H9 (cell line): ENCODE results near the gene SLC2A5. TPM values are rescaled to one million over a fixed set of nuclear protein-coding genes. Genes with fewer than 3 reads are reported as not detected.

Experiments used
- DNase-seq: peaks from one replicate; pipeline ENCODE4 v3.0.0-alpha.2; 2017
- H2AFZ ChIP-seq: one replicate; pipeline ENCODE4 v1.6.1; 2013; ENCODE audit warnings: mild to moderate bottlenecking, low read length, control low read depth, moderate library complexity
- H2AK5ac ChIP-seq: 2 replicates; pipeline ENCODE4 v1.6.1; 2013; ENCODE audit warnings: low read length, control low read depth, mixed read lengths; ENCODE audit not compliant: insufficient read length
- H2BK120ac ChIP-seq: one replicate; pipeline ENCODE4 v1.6.1; 2013; ENCODE audit warnings: low read depth, mild to moderate bottlenecking, low read length, control low read depth, inconsistent platforms; ENCODE audit not compliant: poor library complexity, severe bottlenecking
- H2BK12ac ChIP-seq: 2 replicates; pipeline ENCODE4 v1.6.1; 2013; ENCODE audit warnings: low read length, control low read depth, mixed read lengths, low read depth; ENCODE audit not compliant: insufficient read length
- H2BK15ac ChIP-seq: 2 replicates; pipeline ENCODE4 v1.6.1; 2013; ENCODE audit warnings: low read depth, low read length, control low read depth
- H2BK20ac ChIP-seq: one replicate; pipeline ENCODE4 v1.6.1; 2013; ENCODE audit warnings: low read depth, mild to moderate bottlenecking, low read length, control low read depth, inconsistent platforms; ENCODE audit not compliant: poor library complexity, severe bottlenecking
- H2BK5ac ChIP-seq: 2 replicates; pipeline ENCODE4 v1.6.1; 2013; ENCODE audit warnings: low read length, control low read depth, mixed read lengths; ENCODE audit not compliant: insufficient read length
- H3K14ac ChIP-seq: 2 replicates; pipeline ENCODE4 v1.6.1; 2013; ENCODE audit warnings: low read length, control low read depth; ENCODE audit not compliant: insufficient read depth
- H3K18ac ChIP-seq: 2 replicates; pipeline ENCODE4 v1.6.1; 2013; ENCODE audit warnings: low read depth, mild to moderate bottlenecking, mixed read lengths, low read length, control low read depth; ENCODE audit not compliant: insufficient read length
- H3K23ac ChIP-seq: 2 replicates; pipeline ENCODE4 v1.6.1; 2013; ENCODE audit warnings: low read length, control low read depth, mixed read lengths, low read depth; ENCODE audit not compliant: insufficient read length
- H3K23me2 ChIP-seq: 2 replicates; pipeline ENCODE4 v1.6.1; 2013; ENCODE audit warnings: low read depth, mild to moderate bottlenecking, mixed read lengths, low read length, control low read depth; ENCODE audit not compliant: insufficient read length, poor library complexity, severe bottlenecking
- H3K27ac ChIP-seq: 2 replicates; pipeline ENCODE4 v1.5.1; 2013; ENCODE audit warnings: low read length, control low read depth, mixed read lengths, low read depth; ENCODE audit not compliant: insufficient read length
- H3K27me3 ChIP-seq: 2 replicates; pipeline ENCODE4 v1.6.1; 2013; ENCODE audit warnings: low read length, control low read depth, inconsistent platforms; ENCODE audit not compliant: insufficient read depth
- H3K4ac ChIP-seq: 2 replicates; pipeline ENCODE4 v1.6.1; 2013; ENCODE audit warnings: low read depth, mild to moderate bottlenecking, control low read depth, inconsistent platforms, low read length, moderate library complexity
- H3K4me1 ChIP-seq: 2 replicates; pipeline ENCODE4 v1.6.1; 2013; ENCODE audit warnings: low read length, control low read depth, inconsistent platforms; ENCODE audit not compliant: insufficient read depth
- H3K4me2 ChIP-seq: 2 replicates; pipeline ENCODE4 v1.6.1; 2013; ENCODE audit warnings: low read length, control low read depth, mixed read lengths; ENCODE audit not compliant: insufficient read length, insufficient read depth
- H3K56ac ChIP-seq: 2 replicates; pipeline ENCODE4 v1.6.1; 2013; ENCODE audit warnings: low read depth, mild to moderate bottlenecking, mixed read lengths, low read length, control low read depth; ENCODE audit not compliant: insufficient read length
- H3K79me1 ChIP-seq: 2 replicates; pipeline ENCODE4 v1.6.1; 2013; ENCODE audit warnings: low read depth, mild to moderate bottlenecking, moderate library complexity, low read length, control low read depth, inconsistent platforms; ENCODE audit not compliant: insufficient read depth, poor library complexity, severe bottlenecking
- H3K79me2 ChIP-seq: 2 replicates; pipeline ENCODE4 v1.6.1; 2013; ENCODE audit warnings: low read length, control low read depth, inconsistent platforms; ENCODE audit not compliant: insufficient read depth
- H3K9ac ChIP-seq: 2 replicates; pipeline ENCODE4 v1.6.1; 2013; ENCODE audit warnings: low read length, control low read depth, mixed read lengths; ENCODE audit not compliant: insufficient read length; ENCODE audit errors: extremely low read depth
- H3K9me3 ChIP-seq: one replicate; pipeline ENCODE4 v1.6.1; 2013; ENCODE audit warnings: low read depth, low read length, inconsistent platforms; ENCODE audit not compliant: control insufficient read depth
- H3T11ph ChIP-seq: one replicate; pipeline ENCODE4 v1.6.1; 2013; ENCODE audit warnings: mild to moderate bottlenecking, low read length, control low read depth, inconsistent platforms
- H4K20me1 ChIP-seq: one replicate; pipeline ENCODE4 v1.6.1; 2013; ENCODE audit not compliant: control insufficient read depth, insufficient read length, insufficient read depth
- H4K5ac ChIP-seq: 2 replicates; pipeline ENCODE4 v1.6.1; 2013; ENCODE audit warnings: low read depth, mild to moderate bottlenecking, mixed read lengths, low read length, control low read depth; ENCODE audit not compliant: insufficient read length
- H4K8ac ChIP-seq: replicated peaks from 2 replicates; pipeline ENCODE4 v1.6.1; 2013; ENCODE audit warnings: low read length, control low read depth, mixed read lengths, low read depth; ENCODE audit not compliant: insufficient read length
- H4K91ac ChIP-seq: 2 replicates; pipeline ENCODE4 v1.6.1; 2013; ENCODE audit warnings: low read depth, mild to moderate bottlenecking, moderate library complexity, mixed read lengths, low read length, control low read depth; ENCODE audit not compliant: insufficient read length
- H3K27ac Mint-ChIP-seq, 3 experiments: 2 replicates in 2 of 3; 3 replicates in 1 of 3; pipeline ENCODE4 v1.8.0; 2020 to 2021; ENCODE audit warnings: mixed read lengths in 3 of 3, mild to moderate bottlenecking in 1 of 3, moderate library complexity in 1 of 3
- H3K27me3 Mint-ChIP-seq: 2 replicates; pipeline ENCODE4 v1.8.0; 2021; ENCODE audit warnings: low read depth, mild to moderate bottlenecking, moderate library complexity, mixed read lengths
- H3K36me3 Mint-ChIP-seq, 3 experiments: 2 replicates in 2 of 3; 3 replicates in 1 of 3; pipeline ENCODE4 v1.8.0; 2020 to 2021; ENCODE audit warnings: low read depth in 3 of 3, mixed read lengths in 3 of 3; ENCODE audit not compliant: insufficient read depth in 1 of 3
- H3K4me1 Mint-ChIP-seq, 2 experiments: 2 replicates each; pipeline ENCODE4 v1.8.0; 2020; ENCODE audit warnings: mixed read lengths in 2 of 2
- H3K4me3 Mint-ChIP-seq, 2 experiments: 2 replicates in 1 of 2; 3 replicates in 1 of 2; pipeline ENCODE4 v1.8.0; 2020 to 2021; ENCODE audit warnings: mild to moderate bottlenecking in 2 of 2, mixed read lengths in 2 of 2, moderate library complexity in 1 of 2
- H3K9me3 Mint-ChIP-seq, 2 experiments: 2 replicates in 1 of 2; 3 replicates in 1 of 2; pipeline ENCODE4 v1.8.0; 2020; ENCODE audit warnings: mild to moderate bottlenecking in 2 of 2, mixed read lengths in 2 of 2, moderate library complexity in 1 of 2
- CTCF ChIP-seq: fragments of 200-600 bp; sonication (generic); conservative IDR thresholded peaks from 3 replicates; pipeline ENCODE4 v1.8.0; 2021; ENCODE audit warnings: antibody characterized with exemption, mild to moderate bottlenecking
- WGBS: extraction: QIAGEN DNeasy Blood & Tissue Kit; methylation state at CpG from one replicate; pipeline ENCODE4 v1.1.7; 2013; ENCODE audit warnings: missing lambda C conversion rate, low lambda C conversion rate, mixed read lengths; ENCODE audit not compliant: insufficient read length; ENCODE audit errors: extremely low coverage; 5-methylcytosine and 5-hydroxymethylcytosine counted together
- total RNA-seq: library from RNA; stranded (reverse); gene quantifications from 2 replicates; pipeline ENCODE4 v1.2.1, GENCODE V29; 2021

The SLC2A5 gene
- total RNA-seq, 1 experiment from 2014 or later, result not detected

GRCh38 chr1:9071554-9072235, 2.3 kb upstream of the SLC2A5 start:
- Histone ChIP-seq H3K79me2 (no peaks in the 10 kb centered on the region), H3K27me3 (no peaks in the 10 kb centered on the region), H4K91ac (no peak overlapping the region), H2BK20ac (no peak overlapping the region), H4K5ac (no peak overlapping the region), H4K20me1 (no peaks in the 10 kb centered on the region), H2BK5ac (no peak overlapping the region), H3T11ph (no peak overlapping the region), H3K4me1 (no peaks in the 10 kb centered on the region; the same call in 1 of the 2 replicates), H3K9me3 (no peaks in the 10 kb centered on the region), H3K27ac (no peak overlapping the region), H3K18ac (no peak overlapping the region), H2AK5ac (no peak overlapping the region), H3K14ac (no peak overlapping the region), H3K79me1 (no peaks in the 10 kb centered on the region), H2BK120ac (no peak overlapping the region), H3K4me2 (no peak overlapping the region), H3K23ac (no peak overlapping the region), H2BK12ac (no peak overlapping the region), H3K23me2 (no peaks in the 10 kb centered on the region), H2AFZ (no peak overlapping the region), H4K8ac (no peak overlapping the region), H2BK15ac (no peak overlapping the region), H3K9ac (no peak overlapping the region), H3K56ac (no peak overlapping the region), H3K4ac (no peak overlapping the region)
- no peak for DNase-seq
- no peaks in the 10 kb centered on the region for H3K9me3 Mint-ChIP-seq
- no CpG with 5 or more reads among the region's 50 CpGs for WGBS
- H3K4me3 Mint-ChIP-seq, result no peak overlapping the region
- H3K36me3 Mint-ChIP-seq, result no peaks in the 10 kb centered on the region; a peak in 1 of 7 replicates
- no peak overlapping the region for H3K27ac Mint-ChIP-seq
- peaks cover 3% of the 10 kb centered on the region for H3K27me3 Mint-ChIP-seq
- TF ChIP-seq CTCF, result no peak
- H3K4me1 Mint-ChIP-seq, result peaks cover 13 to 15% of the 10 kb centered on the region in 2 experiments
